Measurements from ENCODE around the gene POM121.
"Not testable (repeated sequence)": the region's sequence is repeated elsewhere in the genome, so short reads cannot be mapped to it uniquely, and the experiment has no call there.

- TF ChIP-seq CTCF (conservative IDR thresholded peaks at IDR 0.05 in 1 of 2, IDR thresholded peaks at IDR 0.05 in 1 of 2; ENCODE audit: low read depth in 1 of 2, low read length in 2 of 2); EZH2 (IDR thresholded peaks at IDR 0.05; ENCODE audit: low read length, missing control alignments): not testable (repeated sequence)
These were observed 57.2 kb downstream of the POM121 start for GRCh38 chr7:72982084-72982483.
